ENCODE results near the gene AIG1. TPM values are rescaled to one million over a fixed set of nuclear protein-coding genes. Genes with fewer than 3 reads are reported as not detected.
A peak's percentile ranks its signal among the peaks of the same experiment; 100 is the strongest.

Gene AIG1
- total and polyA plus RNA-seq, 4 donors, result 19.9 to 31.7 (median 27.3) TPM

- ATAC-seq (ENCODE audit: insufficient read depth, low FRiP score), result no peak
- H3K27ac ChIP-seq (ENCODE audit: low read depth in 1 of 2, low read length in 1 of 2), result no peak overlapping the region
- DNase-seq, result no peak
- WGBS, 2 donors, result 58 to 74% methylated on average over 4 of the region's 4 CpGs
- H3K4me1 ChIP-seq (ENCODE audit: control insufficient read depth in 5 of 5, insufficient read depth in 5 of 5, low read length in 5 of 5), result peaks cover 0 to 3% (median 0%) of the 10 kb centered on the region in 5 donors
- H3K27me3 ChIP-seq (ENCODE audit: control insufficient read depth in 3 of 3, insufficient read depth in 3 of 3, low read length in 2 of 3), result no peaks in the 10 kb centered on the region
- H3K9ac ChIP-seq (ENCODE audit: insufficient read depth in 1 of 2, low read length in 2 of 2), result no peak overlapping the region
- TF ChIP-seq CTCF (IDR thresholded peaks at IDR 0.05; ENCODE audit: control extremely low read depth, extremely low read depth), result no peak
- no peak overlapping the region for H3K4me3 ChIP-seq
- H3K36me3 ChIP-seq (ENCODE audit: control insufficient read depth in 4 of 4, insufficient read depth in 4 of 4, low read length in 4 of 4), result no peaks in the 10 kb centered on the region
- H3K9me3 ChIP-seq (ENCODE audit: control insufficient read depth in 4 of 4, insufficient read depth in 3 of 4, low read length in 3 of 4), result no peaks in the 10 kb centered on the region
Measured at GRCh38 chr6:143276436-143276835, 215.7 kb downstream of the AIG1 start.

GRCh38 chr6:143279385-143279784 lies 218.7 kb downstream of the AIG1 start:
- H3K27ac ChIP-seq (ENCODE audit: low read depth in 1 of 2, low read length in 1 of 2), result no peak overlapping the region
- no peaks in the 10 kb centered on the region for H3K4me1 ChIP-seq (ENCODE audit: control insufficient read depth in 5 of 5, insufficient read depth in 5 of 5, low read length in 5 of 5)
- DNase-seq (no peak), ATAC-seq (ENCODE audit: insufficient read depth, low FRiP score) (no peak)
- no peak for TF ChIP-seq CTCF (IDR thresholded peaks at IDR 0.05; ENCODE audit: control extremely low read depth, extremely low read depth)
- no peak overlapping the region for H3K4me3 ChIP-seq
- H3K9me3 ChIP-seq (ENCODE audit: control insufficient read depth in 4 of 4, insufficient read depth in 3 of 4, low read length in 3 of 4), result no peaks in the 10 kb centered on the region
- no peaks in the 10 kb centered on the region for H3K36me3 ChIP-seq (ENCODE audit: control insufficient read depth in 4 of 4, insufficient read depth in 4 of 4, low read length in 4 of 4)
- no peaks in the 10 kb centered on the region for H3K27me3 ChIP-seq (ENCODE audit: control insufficient read depth in 3 of 3, insufficient read depth in 3 of 3, low read length in 2 of 3)
- H3K9ac ChIP-seq (ENCODE audit: insufficient read depth in 1 of 2, low read length in 2 of 2), result no peak overlapping the region
- WGBS, 2 donors, result 87% methylated on average over 6 of the region's 6 CpGs

- TF ChIP-seq CTCF (IDR thresholded peaks at IDR 0.05; ENCODE audit: control extremely low read depth, extremely low read depth), result no peak
- H3K9ac ChIP-seq (ENCODE audit: insufficient read depth in 1 of 2, low read length in 2 of 2), result no peak overlapping the region
- no peaks in the 10 kb centered on the region for H3K9me3 ChIP-seq (ENCODE audit: control insufficient read depth in 4 of 4, insufficient read depth in 3 of 4, low read length in 3 of 4)
- H3K4me1 ChIP-seq (ENCODE audit: control insufficient read depth in 5 of 5, insufficient read depth in 5 of 5, low read length in 5 of 5), result peaks cover 0 to 9% (median 0%) of the 10 kb centered on the region in 5 donors
- H3K27ac ChIP-seq (ENCODE audit: low read depth in 1 of 2, low read length in 1 of 2), result no peak overlapping the region
- no peaks in the 10 kb centered on the region for H3K27me3 ChIP-seq (ENCODE audit: control insufficient read depth in 3 of 3, insufficient read depth in 3 of 3, low read length in 2 of 3)
- DNase-seq, result peak in 1 of 3 donors; percentile 11
- H3K4me3 ChIP-seq, result no peak overlapping the region
- no peak for ATAC-seq (ENCODE audit: insufficient read depth, low FRiP score)
- WGBS, 2 donors, result 87 to 94% methylated on average over 13 of the region's 13 CpGs
- no peaks in the 10 kb centered on the region for H3K36me3 ChIP-seq (ENCODE audit: control insufficient read depth in 4 of 4, insufficient read depth in 4 of 4, low read length in 4 of 4)
Measured at GRCh38 chr6:143283887-143284645, 223.4 kb downstream of the AIG1 start.
